Measurements from ENCODE around the gene GRM2. TPM values are rescaled to one million over a fixed set of nuclear protein-coding genes. Genes with fewer than 3 reads are reported as not detected.

GRM2 gene
- total RNA-seq, 3 donors from 2014 or later = 0.84 to 1.2 (median 1.0) TPM

DNA sequence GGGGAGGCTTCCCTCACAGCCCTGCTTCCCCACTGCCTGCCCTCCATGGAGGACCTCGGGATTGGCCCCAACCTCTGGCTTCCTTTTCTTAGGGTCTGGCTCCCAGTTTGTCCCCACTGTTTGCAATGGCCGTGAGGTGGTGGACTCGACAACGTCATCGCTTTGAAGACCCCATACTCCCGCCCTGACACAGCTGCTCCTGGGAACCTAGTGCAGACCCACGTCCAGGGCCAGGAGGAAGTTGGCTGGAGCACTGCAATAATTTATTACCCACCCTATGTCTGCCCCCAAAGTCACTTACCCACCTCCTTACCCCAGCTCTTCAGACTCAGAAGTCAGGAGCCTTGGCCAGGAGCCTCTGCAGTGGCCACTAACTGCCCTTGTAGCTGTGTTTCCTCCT is 11.1 kb downstream of the GRM2 start:
- no peak overlapping the region for H3K4me3 Mint-ChIP-seq
- no peaks in the 10 kb centered on the region for H3K9me3 Mint-ChIP-seq
- DNase-seq (no peak), ATAC-seq (no peak)
- peaks cover 26% of the 10 kb centered on the region for H3K4me1 Mint-ChIP-seq (ENCODE audit: low read depth)
- H3K36me3 Mint-ChIP-seq (ENCODE audit: insufficient read depth) = peaks cover 5% of the 10 kb centered on the region
- no peaks in the 10 kb centered on the region for H3K27me3 Mint-ChIP-seq (ENCODE audit: low read depth)

DNA sequence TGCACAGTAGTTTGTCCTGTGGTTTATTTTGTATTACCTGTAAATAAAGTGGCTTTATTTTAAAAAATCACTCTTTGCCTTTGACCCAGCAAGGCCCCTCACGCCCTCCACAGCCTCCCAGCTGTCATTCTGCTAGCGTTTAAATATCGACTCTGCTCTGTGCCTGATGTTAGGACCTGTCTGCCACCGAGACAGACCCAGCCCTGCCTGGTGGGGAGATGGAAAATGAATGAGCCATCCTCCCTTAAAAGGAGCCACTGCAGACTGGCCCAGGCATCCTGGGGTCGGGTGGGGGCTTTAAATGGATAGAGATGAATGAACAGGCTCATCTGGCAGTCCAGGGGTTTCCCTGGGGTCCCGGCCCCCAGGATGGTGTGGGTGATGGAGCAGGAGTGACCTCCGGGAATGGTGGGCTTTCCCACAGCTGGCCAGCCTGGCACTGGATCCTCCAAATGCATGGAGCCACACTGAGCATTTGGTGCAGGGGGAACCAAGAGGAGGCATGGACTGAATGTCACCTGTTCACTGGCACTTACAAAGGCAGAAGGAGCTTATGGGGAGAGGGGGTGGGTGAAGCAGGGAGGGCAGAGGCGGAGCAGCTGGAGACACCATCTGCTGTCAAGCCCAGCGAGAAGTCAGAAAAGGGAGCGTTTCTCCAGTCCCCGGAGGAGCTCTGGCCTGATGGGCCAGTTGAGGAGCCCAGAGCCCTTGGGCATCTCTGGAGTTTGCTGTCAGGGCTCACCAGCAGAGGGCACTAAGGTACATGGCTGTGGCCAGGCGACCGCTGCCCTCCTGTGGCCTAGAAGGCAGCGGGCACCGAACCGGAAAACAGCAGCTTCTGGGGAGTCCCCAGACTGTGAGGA is 11.9 kb downstream of the GRM2 start:
- Mint-ChIP-seq H3K4me1 (ENCODE audit: low read depth) (peaks cover 26% of the 10 kb centered on the region), H3K27me3 (ENCODE audit: low read depth) (no peaks in the 10 kb centered on the region), H3K4me3 (no peak overlapping the region), H3K9me3 (no peaks in the 10 kb centered on the region), H3K36me3 (ENCODE audit: insufficient read depth) (peaks cover 5% of the 10 kb centered on the region)
- DNase-seq (no peak), ATAC-seq (peak; percentile 63 to 67)

DNA sequence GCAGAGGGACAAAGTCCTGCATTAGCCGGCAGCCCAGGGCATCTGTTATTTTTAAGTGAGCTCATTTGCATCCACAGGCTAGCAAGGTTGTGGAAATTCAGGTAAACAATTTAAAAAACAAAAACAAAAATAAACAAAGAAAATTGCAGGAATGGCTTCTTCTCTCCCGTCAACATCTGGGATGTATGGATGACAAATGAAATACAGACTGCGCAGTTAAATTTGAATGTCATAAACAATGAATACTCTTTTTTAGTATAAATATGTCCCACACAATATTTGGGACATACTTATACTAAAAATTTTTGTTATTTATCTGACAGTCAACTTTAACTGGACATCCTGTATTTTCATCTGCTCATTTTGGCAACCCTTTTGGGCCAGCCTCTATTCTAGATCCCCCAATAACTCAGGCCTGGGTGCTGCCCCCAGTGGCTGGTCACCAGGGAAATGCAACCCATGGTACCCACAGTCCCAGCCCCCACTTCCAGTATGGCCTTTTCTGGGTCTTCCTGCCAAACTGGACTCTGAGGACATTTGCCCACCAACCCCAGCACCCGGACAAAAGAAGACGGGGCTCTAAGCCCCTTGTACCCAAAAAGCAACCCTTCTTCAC is 12.7 kb downstream of the GRM2 start:
- Mint-ChIP-seq H3K9me3 (no peaks in the 10 kb centered on the region), H3K4me1 (ENCODE audit: low read depth) (peaks cover 26% of the 10 kb centered on the region), H3K4me3 (no peak overlapping the region), H3K36me3 (ENCODE audit: insufficient read depth) (peaks cover 5% of the 10 kb centered on the region), H3K27me3 (ENCODE audit: low read depth) (no peaks in the 10 kb centered on the region)
- ATAC-seq (no peak), DNase-seq (no peak)

DNA sequence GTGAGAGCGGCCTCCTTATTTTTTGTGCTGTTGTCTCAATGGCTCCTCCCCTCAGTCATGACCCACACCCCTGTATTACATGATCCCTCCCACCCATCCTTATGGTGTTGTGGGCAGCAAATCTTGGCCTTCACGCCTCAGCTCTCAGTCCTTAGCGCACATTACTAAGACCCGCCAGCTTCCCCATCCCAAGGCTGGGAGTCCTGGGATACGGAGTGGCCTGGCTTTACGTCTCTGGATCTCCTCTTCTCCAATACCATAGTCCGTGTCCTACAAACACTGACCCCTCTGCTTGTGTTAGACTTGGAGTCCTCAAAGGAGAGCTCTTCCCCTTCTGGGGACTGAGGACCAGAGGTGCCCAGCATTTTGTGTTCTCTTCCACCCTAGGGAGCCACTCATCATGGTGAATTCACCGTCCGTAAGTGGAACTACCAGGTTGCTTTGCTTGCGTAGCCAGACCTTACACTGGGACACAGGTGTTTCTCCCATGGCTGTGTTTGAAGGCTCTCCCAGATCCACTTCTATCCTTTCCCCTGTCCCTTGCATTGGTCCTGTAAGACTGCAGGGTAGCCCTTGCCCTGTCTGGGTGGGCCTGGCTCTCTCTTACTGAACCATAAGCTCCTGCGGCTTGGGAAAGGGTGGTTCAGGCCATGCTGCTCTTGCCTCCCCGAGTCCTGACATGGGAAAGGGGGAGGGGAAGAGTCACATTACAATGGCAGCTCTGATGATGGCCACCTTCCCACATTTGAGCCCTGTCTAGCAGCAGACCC is 13.6 kb downstream of the GRM2 start:
- Mint-ChIP-seq H3K36me3 (ENCODE audit: insufficient read depth) (peaks cover 3% of the 10 kb centered on the region), H3K27me3 (ENCODE audit: low read depth) (no peaks in the 10 kb centered on the region), H3K9me3 (no peaks in the 10 kb centered on the region), H3K4me1 (ENCODE audit: low read depth) (peaks cover 26% of the 10 kb centered on the region), H3K4me3 (no peak overlapping the region)
- ATAC-seq = no peak
- DNase-seq = no peak

DNA sequence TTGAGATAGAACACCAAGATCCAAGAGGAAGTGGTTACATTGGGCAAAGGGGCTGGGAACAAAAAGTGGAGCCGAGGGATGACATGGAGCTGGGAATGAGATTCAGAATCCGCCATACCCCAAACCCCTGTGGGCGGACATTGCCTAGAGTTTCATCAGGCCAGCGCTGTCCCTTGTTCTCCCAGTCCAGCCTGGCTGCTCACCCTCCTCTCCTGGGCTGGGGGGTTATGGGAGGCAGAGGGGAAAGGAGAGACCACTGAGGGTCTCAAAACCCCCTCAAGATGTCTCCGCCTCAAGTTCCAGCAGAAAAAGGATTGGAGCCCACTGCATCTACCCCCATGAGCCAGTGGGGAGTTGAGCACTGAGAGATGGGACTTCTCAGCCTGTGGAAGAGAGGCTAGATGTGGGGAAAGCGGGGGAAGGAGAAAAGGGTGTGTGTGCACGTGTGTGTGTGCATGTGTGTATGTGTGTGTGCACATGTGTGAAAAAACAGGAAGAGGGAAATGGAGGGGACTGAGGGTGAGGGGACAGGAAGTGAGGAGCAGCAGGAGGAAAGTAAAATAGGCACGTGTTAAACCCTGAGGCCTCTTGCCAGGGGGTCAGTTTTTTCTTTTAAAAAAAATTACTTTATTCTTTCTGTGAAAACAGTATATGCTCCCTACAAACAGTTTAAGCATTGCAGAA is 14.3 kb downstream of the GRM2 start:
- no peaks in the 10 kb centered on the region for H3K27me3 Mint-ChIP-seq (ENCODE audit: low read depth)
- H3K4me1 Mint-ChIP-seq (ENCODE audit: low read depth) = peaks cover 26% of the 10 kb centered on the region
- no peaks in the 10 kb centered on the region for H3K36me3 Mint-ChIP-seq (ENCODE audit: insufficient read depth)
- no peak for DNase-seq
- H3K9me3 Mint-ChIP-seq = no peaks in the 10 kb centered on the region
- no peak for ATAC-seq
- H3K4me3 Mint-ChIP-seq = no peak overlapping the region

DNA sequence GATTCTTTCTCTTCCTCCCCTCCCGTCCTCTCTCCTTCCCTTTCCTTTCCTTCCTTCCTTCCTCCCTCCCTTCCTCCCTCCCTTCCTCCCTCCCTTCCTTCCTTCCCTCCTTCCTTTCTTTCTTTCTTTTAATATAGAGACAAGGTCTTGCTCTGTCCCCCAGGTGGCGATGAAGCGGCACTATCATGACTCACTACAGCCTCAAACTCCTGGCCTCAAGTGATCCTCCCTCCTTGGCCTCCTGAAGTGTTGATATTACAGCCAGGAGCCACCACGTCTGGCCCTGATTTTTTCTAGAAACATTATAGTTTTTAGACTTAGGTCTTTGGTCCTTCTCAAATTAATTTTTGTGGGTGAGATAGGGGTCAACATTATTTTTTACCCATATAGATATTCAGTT is 15.5 kb downstream of the GRM2 start:
- Mint-ChIP-seq H3K9me3 (no peaks in the 10 kb centered on the region), H3K36me3 (ENCODE audit: insufficient read depth) (no peaks in the 10 kb centered on the region), H3K4me3 (no peak overlapping the region), H3K4me1 (ENCODE audit: low read depth) (peaks cover 26% of the 10 kb centered on the region), H3K27me3 (ENCODE audit: low read depth) (no peaks in the 10 kb centered on the region)
- ATAC-seq = no peak
- DNase-seq = no peak

DNA sequence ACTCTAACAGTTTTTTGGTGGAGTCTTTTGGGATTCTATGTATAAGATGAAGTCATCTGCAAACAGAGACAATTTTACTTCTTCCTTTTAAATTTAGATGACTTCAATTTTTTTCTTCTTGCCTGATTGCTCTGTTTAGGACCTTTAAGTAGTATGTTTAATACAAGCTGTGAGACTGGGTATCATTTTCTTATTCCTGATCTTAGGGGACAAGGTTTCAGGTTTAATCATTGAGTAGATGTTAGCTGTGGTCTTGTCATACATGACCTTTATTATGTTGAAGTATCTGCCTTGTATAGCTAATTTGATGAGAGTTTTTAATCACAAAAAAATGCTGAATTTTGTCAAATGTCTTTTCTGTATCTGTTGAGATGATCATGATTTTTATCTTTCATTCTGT is 20.6 kb downstream of the GRM2 start:
- Mint-ChIP-seq H3K9me3 (no peaks in the 10 kb centered on the region), H3K4me1 (ENCODE audit: low read depth) (peaks cover 5% of the 10 kb centered on the region), H3K36me3 (ENCODE audit: insufficient read depth) (no peaks in the 10 kb centered on the region), H3K4me3 (no peak overlapping the region), H3K27me3 (ENCODE audit: low read depth) (no peaks in the 10 kb centered on the region)
- ATAC-seq (peak; percentile 28 to 52), DNase-seq (no peak)

DNA sequence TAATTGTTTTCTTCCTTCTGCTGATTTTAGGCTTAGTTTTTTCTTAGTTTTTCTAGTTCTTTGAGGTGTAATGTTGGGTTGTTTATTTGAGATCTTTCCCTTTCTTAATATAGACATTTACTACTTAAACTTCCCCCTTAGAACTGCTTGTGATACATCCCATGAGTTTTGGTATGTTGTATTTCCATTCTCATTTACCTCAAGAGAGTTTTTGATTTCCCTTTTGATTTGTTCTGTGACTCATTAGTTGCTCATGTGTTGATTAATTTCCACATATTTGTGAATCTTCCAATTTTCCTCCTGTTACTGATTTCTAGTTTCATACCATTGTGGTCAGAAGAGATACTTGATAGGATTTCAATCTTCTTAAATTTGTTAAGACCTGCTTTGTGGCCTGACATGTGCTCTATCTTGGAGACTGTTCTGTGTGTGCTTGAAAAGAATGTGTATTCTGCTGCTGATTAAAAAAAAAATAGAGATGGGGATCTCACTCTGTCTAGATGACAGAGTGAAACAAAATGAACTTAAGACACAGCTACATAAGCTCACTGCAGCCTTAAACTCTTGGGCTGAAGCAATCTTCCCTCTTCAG is 22.3 kb downstream of the GRM2 start:
- peak; percentile 81 to 86 for ATAC-seq
- no peak overlapping the region for H3K4me3 Mint-ChIP-seq
- H3K27me3 Mint-ChIP-seq (ENCODE audit: low read depth) = no peaks in the 10 kb centered on the region

DNA sequence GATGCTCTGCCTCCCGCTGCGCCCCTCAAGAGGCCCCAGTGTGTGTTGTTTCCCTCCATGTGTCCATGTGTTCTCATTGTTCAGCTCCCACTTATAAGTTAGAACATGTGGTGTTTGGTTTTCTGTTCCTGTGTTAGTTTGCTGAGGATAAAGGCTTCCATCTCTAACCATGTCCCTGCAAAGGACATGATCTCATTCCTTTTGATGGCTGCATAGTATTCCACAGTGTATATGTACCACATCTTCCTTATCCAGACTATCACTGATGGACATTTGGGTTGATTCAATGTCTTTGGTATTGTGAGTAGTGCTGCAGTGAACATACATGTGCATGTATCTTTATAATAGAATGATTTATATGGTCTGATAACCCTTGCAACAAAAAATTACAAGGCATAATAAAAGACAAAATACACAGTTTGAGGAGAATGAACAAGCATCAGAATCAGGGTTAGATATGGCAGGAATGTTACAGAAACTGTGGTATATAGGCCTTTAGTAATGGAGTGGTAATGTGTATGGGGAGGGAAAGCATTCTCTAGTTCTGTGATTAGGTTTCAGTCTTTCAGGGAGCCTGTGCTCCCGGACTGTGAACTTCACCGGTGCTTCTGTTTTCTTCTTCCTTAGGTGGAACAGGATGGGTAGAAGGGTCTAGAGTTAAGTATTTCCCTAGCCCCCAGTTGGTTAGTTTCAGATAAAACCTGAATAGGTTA is 27.1 kb downstream of the GRM2 start:
- Mint-ChIP-seq H3K4me3 (no peak overlapping the region), H3K9me3 (no peaks in the 10 kb centered on the region), H3K4me1 (ENCODE audit: low read depth) (peaks cover 15% of the 10 kb centered on the region), H3K27me3 (ENCODE audit: low read depth) (peaks cover 7% of the 10 kb centered on the region), H3K36me3 (ENCODE audit: insufficient read depth) (no peaks in the 10 kb centered on the region)
- ATAC-seq = no peak
- DNase-seq = no peak

More for the DNA sequence above, 22.3 kb downstream of the GRM2 start:
- peaks cover 7% of the 10 kb centered on the region for H3K4me1 Mint-ChIP-seq (ENCODE audit: low read depth)
- H3K36me3 Mint-ChIP-seq (ENCODE audit: insufficient read depth) = no peaks in the 10 kb centered on the region
- no peaks in the 10 kb centered on the region for H3K9me3 Mint-ChIP-seq
- DNase-seq = no peak

DNA sequence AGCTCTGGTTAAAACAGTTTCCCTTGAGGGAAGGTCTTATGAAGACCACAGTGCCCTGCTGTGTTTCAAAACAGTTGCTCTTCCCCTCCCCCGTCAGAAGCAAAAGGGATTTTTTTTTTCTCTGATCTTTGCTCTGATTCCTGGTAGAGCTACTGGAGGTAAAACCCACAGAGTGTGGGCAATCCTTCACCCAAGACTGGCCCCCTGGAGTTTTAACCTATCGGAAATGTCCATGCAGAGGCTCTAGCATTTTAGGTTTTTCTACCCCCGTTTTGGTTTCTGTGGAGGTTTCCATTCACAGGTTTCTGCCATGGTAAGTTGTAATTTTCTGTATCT is 27.7 kb downstream of the GRM2 start:
- Mint-ChIP-seq H3K9me3 (no peaks in the 10 kb centered on the region), H3K36me3 (ENCODE audit: insufficient read depth) (no peaks in the 10 kb centered on the region), H3K4me1 (ENCODE audit: low read depth) (peaks cover 12% of the 10 kb centered on the region), H3K27me3 (ENCODE audit: low read depth) (peaks cover 11% of the 10 kb centered on the region), H3K4me3 (no peak overlapping the region)
- ATAC-seq = peak; percentile 25 to 34
- DNase-seq = no peak

DNA sequence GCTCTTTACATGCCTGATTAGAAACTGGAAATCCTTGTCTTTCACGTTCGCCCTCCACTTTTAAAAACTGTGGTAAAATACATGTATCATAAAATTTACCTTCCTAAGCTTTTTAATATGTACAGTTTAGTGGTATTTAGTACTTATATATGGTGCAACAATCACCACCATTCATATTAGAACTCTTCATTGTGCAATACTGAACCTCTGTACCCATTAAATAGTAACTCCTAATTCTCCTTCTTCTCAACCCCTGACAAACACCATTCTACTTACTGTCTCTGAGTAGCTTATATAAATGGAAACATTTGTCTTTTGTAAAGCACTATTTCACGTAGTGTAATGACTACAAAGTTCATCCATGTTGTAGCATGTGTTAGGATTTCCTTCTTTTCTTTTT is 28.2 kb downstream of the GRM2 start:
- DNase-seq (no peak), ATAC-seq (no peak)
- H3K4me1 Mint-ChIP-seq (ENCODE audit: low read depth) = peaks cover 12% of the 10 kb centered on the region

DNA sequence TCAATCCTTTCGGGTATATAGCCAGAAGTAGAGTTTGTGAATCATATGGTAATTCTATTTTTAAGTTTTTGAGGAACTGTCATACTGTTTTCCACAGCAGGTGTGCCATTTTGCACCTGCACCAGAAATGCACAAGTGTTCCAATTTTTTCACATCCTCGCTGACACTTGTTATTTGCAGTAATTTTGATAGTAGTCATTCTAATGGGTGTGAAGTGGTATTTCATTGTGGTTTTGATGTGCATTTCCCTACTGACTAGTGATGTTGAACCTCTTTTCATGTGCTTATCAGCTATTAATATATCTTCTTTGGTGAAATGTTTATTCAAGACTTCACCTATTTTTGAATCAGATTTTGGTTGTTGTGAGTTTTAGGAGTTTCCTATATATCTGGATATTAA is 29.1 kb downstream of the GRM2 start:
- Mint-ChIP-seq H3K36me3 (ENCODE audit: insufficient read depth) (no peaks in the 10 kb centered on the region), H3K27me3 (ENCODE audit: low read depth) (peaks cover 13% of the 10 kb centered on the region), H3K4me3 (no peak overlapping the region), H3K4me1 (ENCODE audit: low read depth) (peaks cover 12% of the 10 kb centered on the region), H3K9me3 (no peaks in the 10 kb centered on the region)
- ATAC-seq = no peak
- no peak for DNase-seq

More for the DNA sequence above, 28.2 kb downstream of the GRM2 start:
- Mint-ChIP-seq H3K27me3 (ENCODE audit: low read depth) (peaks cover 11% of the 10 kb centered on the region), H3K4me3 (no peak overlapping the region), H3K36me3 (ENCODE audit: insufficient read depth) (no peaks in the 10 kb centered on the region), H3K9me3 (no peaks in the 10 kb centered on the region)

DNA sequence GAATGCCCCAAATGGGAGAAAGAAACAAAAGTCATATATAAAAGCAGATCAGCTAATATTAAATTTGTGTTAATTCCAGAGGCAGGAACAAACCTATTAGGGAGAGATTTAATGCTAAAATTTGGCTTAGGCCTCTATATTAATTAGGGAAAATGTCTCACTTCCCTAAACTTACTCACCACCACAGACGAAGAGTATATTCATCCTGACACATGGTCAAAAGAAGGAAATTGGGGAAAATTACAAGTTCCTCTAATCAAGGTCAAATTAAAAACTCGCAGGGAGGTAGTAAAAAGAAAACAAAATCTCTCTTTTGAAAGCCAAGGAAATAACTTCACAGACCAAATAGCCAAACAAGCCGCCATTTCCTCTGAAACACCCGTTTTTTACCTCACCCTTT is 32.2 kb downstream of the GRM2 start:
- ATAC-seq (no peak), DNase-seq (no peak)
- H3K9me3 Mint-ChIP-seq = no peaks in the 10 kb centered on the region
- H3K4me3 Mint-ChIP-seq = no peak overlapping the region
- peaks cover 14% of the 10 kb centered on the region for H3K27me3 Mint-ChIP-seq (ENCODE audit: low read depth)
- H3K36me3 Mint-ChIP-seq (ENCODE audit: insufficient read depth) = no peaks in the 10 kb centered on the region
- H3K4me1 Mint-ChIP-seq (ENCODE audit: low read depth) = peaks cover 12% of the 10 kb centered on the region
